ENCODE measurements around the gene FAM20C. TPM values are rescaled to one million over a fixed set of nuclear protein-coding genes. Genes with fewer than 3 reads are reported as not detected.
A peak's percentile ranks its signal among the peaks of the same experiment; 100 is the strongest.

FAM20C gene
- total and polyA plus RNA-seq, 2 of the 8 experiments (the other 6 are each of a cell fraction or from before 2014, with no cell fraction given) = 9.5 to 34.8 TPM

GRCh38 chr7:228610-229009 lies 36.2 kb downstream of the FAM20C start:
- no peak overlapping the region for H2BK120ac ChIP-seq (replicated peaks; ENCODE audit: low read depth, low read length)
- no peak overlapping the region for H2AK5ac ChIP-seq (ENCODE audit: low read depth, low read length)
- ChIA-PET POLR2A (ENCODE audit: partially characterized antibody) (interaction anchor here (0.7 kb wide), 1 partner anchor 12 kb away, joined by 3 read pairs; no protein-coding TSS in a partner anchor), CTCF (ENCODE audit: partially characterized antibody) (interaction anchor here (1.0 to 1.5 kb wide), 3 partner anchors 11 to 172 kb away, joined by 3 to 5 read pairs (median 3); no protein-coding TSS in a partner anchor)
- H2BK12ac ChIP-seq (ENCODE audit: low read depth, low read length) = no peak overlapping the region
- FAIRE-seq = no peak
- no peak overlapping the region for H3K18ac ChIP-seq (ENCODE audit: extremely low read depth, low read length)
- H4K8ac ChIP-seq (ENCODE audit: extremely low read depth, insufficient read depth, low read length) = peak overlapping the region; percentile 69; the same call in 1 of the 2 replicates
- H2BK5ac ChIP-seq (ENCODE audit: low read depth, low read length) = peak overlapping the region; percentile 44; the same call in 1 of the 2 replicates
- H4K91ac ChIP-seq (replicated peaks; ENCODE audit: insufficient read length, low read length) = no peak overlapping the region
- H3K56ac ChIP-seq (replicated peaks; ENCODE audit: insufficient read length, low read depth, low read length) = no peak overlapping the region
- peaks cover 0 to 3% of the 10 kb centered on the region in 2 experiments for H4K20me1 ChIP-seq (replicated peaks in 1 of 2; ENCODE audit: control insufficient read depth in 1 of 2, insufficient read depth in 2 of 2, low read length in 2 of 2)
- no peak overlapping the region for H2BK15ac ChIP-seq (ENCODE audit: low read length)
- no peak overlapping the region for H3K14ac ChIP-seq (ENCODE audit: insufficient read length)
- H3K27me3 ChIP-seq (replicated peaks in 1 of 4; ENCODE audit: control insufficient read depth in 3 of 4, extremely low read depth in 1 of 4, insufficient read depth in 3 of 4, low read length in 3 of 4) = no peaks in the 10 kb centered on the region
- H2AFZ ChIP-seq (ENCODE audit: low read length) = no peak overlapping the region
- H4K5ac ChIP-seq (ENCODE audit: insufficient read length, low read depth, low read length) = no peak overlapping the region
- no peak overlapping the region for H3K4ac ChIP-seq (replicated peaks; ENCODE audit: insufficient read length, low read depth, low read length)
- H3K9me3 ChIP-seq (ENCODE audit: insufficient read depth in 2 of 2, low read depth in 1 of 2, low read length in 1 of 2) = no peaks in the 10 kb centered on the region
- H2BK20ac ChIP-seq (ENCODE audit: low read length) = no peak overlapping the region
- no peak overlapping the region for H3K27ac ChIP-seq (ENCODE audit: low read depth, low read length)
- 93% methylated on average over 9 of the region's 12 CpGs; no CpG with 5 or more reads in 1 of the 2 experiments for WGBS, 2 experiments (ENCODE audit: extremely low coverage in 1 of 2, insufficient coverage in 1 of 2, insufficient read length in 1 of 2, insufficient replicate concordance in 2 of 2, low coverage in 1 of 2, low lambda C conversion rate in 2 of 2, missing lambda C conversion rate in 1 of 2)
- H3K79me1 ChIP-seq (ENCODE audit: low read depth, low read length) = peaks cover 7% of the 10 kb centered on the region
- H3K4me1 ChIP-seq (replicated peaks in 1 of 4; ENCODE audit: control insufficient read depth in 3 of 4, insufficient read depth in 4 of 4, low read length in 3 of 4) = no peaks in the 10 kb centered on the region
- H3K23ac ChIP-seq (ENCODE audit: insufficient read length) = no peak overlapping the region
- no peak overlapping the region for H3K4me2 ChIP-seq (ENCODE audit: insufficient read depth in 1 of 2, low read depth in 2 of 2, low read length in 2 of 2)
- no peak for DNase-seq (ENCODE audit: low read depth in 1 of 2, low spot score in 2 of 2)
- peaks cover 0 to 3% (median under 1%) of the 10 kb centered on the region in 4 experiments; a peak in 2 of 8 replicates for H3K36me3 ChIP-seq (ENCODE audit: control insufficient read depth in 2 of 4, insufficient read depth in 4 of 4, low read length in 3 of 4)
- no peaks in the 10 kb centered on the region for H3K79me2 ChIP-seq (ENCODE audit: control insufficient read depth in 1 of 2, insufficient read depth in 2 of 2, low read length in 2 of 2)
- no peaks in the 10 kb centered on the region for H3K23me2 ChIP-seq (ENCODE audit: low read depth, low read length)
- H3K9ac ChIP-seq (replicated peaks in 1 of 4; ENCODE audit: extremely low read depth in 1 of 4, low read depth in 3 of 4, low read length in 3 of 4) = no peak overlapping the region
- H3K4me3 ChIP-seq (ENCODE audit: extremely low read depth in 1 of 4, insufficient read depth in 2 of 4, low read depth in 3 of 4, low read length in 4 of 4) = no peak overlapping the region
- TF ChIP-seq HDAC2 (IDR thresholded peaks at IDR 0.05; ENCODE audit: borderline replicate concordance in 1 of 2, low read depth in 2 of 2, low read length in 2 of 2) (no peak), BCL11A (IDR thresholded peaks at IDR 0.05; ENCODE audit: low read depth in 2 of 2, low read length in 2 of 2) (no peak), CHD2 (IDR thresholded peaks at IDR 0.05; ENCODE audit: low read length) (no peak), POLR2AphosphoS5 (IDR thresholded peaks at IDR 0.05; ENCODE audit: low read depth, low read length) (no peak), CBX5 (IDR thresholded peaks at IDR 0.05; ENCODE audit: low read depth, low read length) (no peak), POU5F1 (IDR thresholded peaks at IDR 0.05; ENCODE audit: low read depth, low read length) (no peak), POLR2A (IDR thresholded peaks at IDR 0.05; ENCODE audit: control extremely low read depth in 1 of 2, low read depth in 2 of 2, low read length in 2 of 2) (no peak), GTF2F1 (IDR thresholded peaks at IDR 0.05; ENCODE audit: borderline replicate concordance, low read depth, low read length) (no peak), HDAC6 (IDR thresholded peaks at IDR 0.05; ENCODE audit: low read depth, low read length) (no peak), YY1 (IDR thresholded peaks at IDR 0.05; ENCODE audit: low read depth, low read length) (no peak), EZH2 (IDR thresholded peaks at IDR 0.05; ENCODE audit: low read depth, low read length, severe bottlenecking) (no peak)
- TF ChIP-seq, protein P1, sequence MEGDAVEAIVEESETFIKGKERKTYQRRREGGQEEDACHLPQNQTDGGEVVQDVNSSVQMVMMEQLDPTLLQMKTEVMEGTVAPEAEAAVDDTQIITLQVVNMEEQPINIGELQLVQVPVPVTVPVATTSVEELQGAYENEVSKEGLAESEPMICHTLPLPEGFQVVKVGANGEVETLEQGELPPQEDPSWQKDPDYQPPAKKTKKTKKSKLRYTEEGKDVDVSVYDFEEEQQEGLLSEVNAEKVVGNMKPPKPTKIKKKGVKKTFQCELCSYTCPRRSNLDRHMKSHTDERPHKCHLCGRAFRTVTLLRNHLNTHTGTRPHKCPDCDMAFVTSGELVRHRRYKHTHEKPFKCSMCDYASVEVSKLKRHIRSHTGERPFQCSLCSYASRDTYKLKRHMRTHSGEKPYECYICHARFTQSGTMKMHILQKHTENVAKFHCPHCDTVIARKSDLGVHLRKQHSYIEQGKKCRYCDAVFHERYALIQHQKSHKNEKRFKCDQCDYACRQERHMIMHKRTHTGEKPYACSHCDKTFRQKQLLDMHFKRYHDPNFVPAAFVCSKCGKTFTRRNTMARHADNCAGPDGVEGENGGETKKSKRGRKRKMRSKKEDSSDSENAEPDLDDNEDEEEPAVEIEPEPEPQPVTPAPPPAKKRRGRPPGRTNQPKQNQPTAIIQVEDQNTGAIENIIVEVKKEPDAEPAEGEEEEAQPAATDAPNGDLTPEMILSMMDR (IDR thresholded peaks at IDR 0.05; ENCODE audit: control extremely low read depth in 1 of 3, insufficient read depth in 1 of 3, low read depth in 1 of 3, low read length in 3 of 3) = no peak
